HEK293 (cell line): ENCODE measurements around the gene KCNK6.

Source experiments
- CTCF ChIA-PET: fragments of 350-600 bp; formaldehyde crosslinking; extraction: SDS; loops from one replicate; lab custom pipeline; 2021; ENCODE audit warnings: antibody characterized with exemption; lab: Yijun Ruan, JAX
- POLR2A ChIA-PET: fragments of 300-600 bp; formaldehyde crosslinking; extraction: SDS; loops from one replicate; lab custom pipeline; 2020; ENCODE audit warnings: antibody characterized with exemption, inconsistent platforms; lab: Yijun Ruan, JAX
- H3K27ac ChIP-seq: fragments of 200-500 bp; sonication (Bioruptor generic); 2 replicates; pipeline ENCODE4 v1.5.1; 2014; ENCODE audit warnings: low read depth, low read length, control low read depth, inconsistent platforms; ENCODE audit errors: extremely low read depth
- H3K36me3 ChIP-seq, 2 experiments: fragments of 200-500 bp in 1 of 2; sonication (Bioruptor generic) in 1 of 2; 1 replicate in 1 of 2; 2 replicates in 1 of 2; pipeline ENCODE4 v1.5.1; 2014 to 2017; ENCODE audit warnings: inconsistent platforms in 2 of 2, low read length in 2 of 2; ENCODE audit not compliant: control insufficient read depth in 2 of 2, insufficient read depth in 1 of 2
- H3K4me1 ChIP-seq: fragments of 200-500 bp; sonication (Bioruptor generic); 2 replicates; pipeline ENCODE4 v1.5.1; 2014; ENCODE audit warnings: mild to moderate bottlenecking, low read length, inconsistent platforms; ENCODE audit not compliant: control insufficient read depth, insufficient read depth
- H3K4me3 ChIP-seq: 2 replicates; pipeline ENCODE4 v1.5.1; 2011; ENCODE audit warnings: low read depth, mild to moderate bottlenecking, control low read depth, low read length, moderate library complexity
- H3K9me3 ChIP-seq: fragments of 200-500 bp; sonication (Bioruptor generic); 2 replicates; pipeline ENCODE4 v1.5.1; 2014; ENCODE audit warnings: low read depth, low read length, inconsistent platforms; ENCODE audit not compliant: control insufficient read depth, insufficient read depth
- ATF2 ChIP-seq: fragments of 450-650 bp; formaldehyde crosslinking; IDR thresholded peaks from 2 replicates; pipeline ENCODE4 v1.5.1; 2016; ENCODE audit warnings: missing biosample characterization, missing genetic modification characterization, low read depth
- EGR2 ChIP-seq: fragments of 450-650 bp; formaldehyde crosslinking; IDR thresholded peaks from 2 replicates; pipeline ENCODE4 v1.5.1; 2016; ENCODE audit warnings: low read depth, missing biosample characterization, missing genetic modification characterization
- GLI4 ChIP-seq: fragments of 450-650 bp; formaldehyde crosslinking; IDR thresholded peaks from 2 replicates; pipeline ENCODE4 v1.5.1; 2016; ENCODE audit warnings: missing biosample characterization, missing genetic modification characterization
- HIC1 ChIP-seq: fragments of 450-650 bp; formaldehyde crosslinking; IDR thresholded peaks from 2 replicates; pipeline ENCODE4 v1.5.1; 2016; ENCODE audit warnings: missing biosample characterization, missing genetic modification characterization
- PRDM1 ChIP-seq: fragments of 450-650 bp; formaldehyde crosslinking; IDR thresholded peaks from 2 replicates; pipeline ENCODE4; 2016; ENCODE audit warnings: missing biosample characterization, missing genetic modification characterization
- ZNF121 ChIP-seq: fragments of 450-650 bp; formaldehyde crosslinking; IDR thresholded peaks from 2 replicates; pipeline ENCODE4 v1.5.1; 2016; ENCODE audit warnings: missing biosample characterization, missing genetic modification characterization
- ZNF174 ChIP-seq: fragments of 450-650 bp; formaldehyde crosslinking; IDR thresholded peaks from 2 replicates; pipeline ENCODE4 v1.5.0; 2017; ENCODE audit warnings: missing biosample characterization, mild to moderate bottlenecking, missing genetic modification characterization
- ZNF214 ChIP-seq: fragments of 450-650 bp; formaldehyde crosslinking; IDR thresholded peaks from 2 replicates; pipeline ENCODE4 v1.5.1; 2017; ENCODE audit warnings: missing biosample characterization, mild to moderate bottlenecking, missing genetic modification characterization, borderline replicate concordance
- ZNF26 ChIP-seq: fragments of 450-650 bp; formaldehyde crosslinking; IDR thresholded peaks from 2 replicates; pipeline ENCODE4 v1.5.1; 2016; ENCODE audit warnings: missing biosample characterization, missing genetic modification characterization
- ZNF302 ChIP-seq: fragments of 450-650 bp; formaldehyde crosslinking; IDR thresholded peaks from 2 replicates; pipeline ENCODE4 v1.5.1; 2016; ENCODE audit warnings: missing biosample characterization, missing genetic modification characterization, low read depth
- ZNF354C ChIP-seq: fragments of 450-650 bp; formaldehyde crosslinking; IDR thresholded peaks from 2 replicates; pipeline ENCODE4 v1.5.1; 2016; ENCODE audit warnings: missing biosample characterization, missing genetic modification characterization, low read depth, borderline replicate concordance
- ZNF362 ChIP-seq: fragments of 450-650 bp; formaldehyde crosslinking; IDR thresholded peaks from 2 replicates; pipeline ENCODE4 v1.5.1; 2016; ENCODE audit warnings: missing biosample characterization, missing genetic modification characterization
- ZNF426 ChIP-seq: fragments of 450-650 bp; formaldehyde crosslinking; IDR thresholded peaks from 2 replicates; pipeline ENCODE4 v1.5.1; 2017; ENCODE audit warnings: missing biosample characterization, missing genetic modification characterization, mild to moderate bottlenecking, inconsistent platforms, moderate library complexity
- ZNF449 ChIP-seq: fragments of 450-650 bp; formaldehyde crosslinking; IDR thresholded peaks from 2 replicates; pipeline ENCODE4 v1.5.1; 2017; ENCODE audit warnings: missing biosample characterization, mild to moderate bottlenecking, missing genetic modification characterization, moderate library complexity
- ZNF544 ChIP-seq: fragments of 450-650 bp; formaldehyde crosslinking; IDR thresholded peaks from 2 replicates; pipeline ENCODE4 v1.5.0; 2017; ENCODE audit warnings: missing biosample characterization, missing genetic modification characterization
- ZNF558 ChIP-seq: fragments of 450-650 bp; formaldehyde crosslinking; IDR thresholded peaks from 2 replicates; pipeline ENCODE4 v1.5.1; 2016; ENCODE audit warnings: missing biosample characterization, missing genetic modification characterization
- ZNF747 ChIP-seq: fragments of 450-650 bp; formaldehyde crosslinking; IDR thresholded peaks from 2 replicates; pipeline ENCODE4 v1.5.1; 2016; ENCODE audit warnings: missing biosample characterization, missing genetic modification characterization
- ZNF76 ChIP-seq: fragments of 450-650 bp; formaldehyde crosslinking; IDR thresholded peaks from 2 replicates; pipeline ENCODE4; 2016; ENCODE audit warnings: low read depth, missing biosample characterization, missing genetic modification characterization, borderline replicate concordance
- ZNF777 ChIP-seq: fragments of 450-650 bp; formaldehyde crosslinking; IDR thresholded peaks from 2 replicates; pipeline ENCODE4 v1.5.1; 2017; ENCODE audit warnings: missing biosample characterization, missing genetic modification characterization, borderline replicate concordance
- ZNF791 ChIP-seq: fragments of 450-650 bp; formaldehyde crosslinking; IDR thresholded peaks from 2 replicates; pipeline ENCODE4 v1.5.1; 2016; ENCODE audit warnings: missing biosample characterization, missing genetic modification characterization

KCNK6 gene

GRCh38 chr19:38333245-38333644 is 13.6 kb downstream of the KCNK6 start:
- TF ChIP-seq HIC1 (tag by site-specific recombination) (no peak), ZNF362 (tag by site-specific recombination) (peak; percentile 83; the same call in 1 of the 2 replicates)
- no peaks in the 10 kb centered on the region; a peak in 1 of 3 replicates for H3K36me3 ChIP-seq
- ChIA-PET POLR2A (interaction anchor here (1.3 kb wide), 1 partner anchor 55 kb away, joined by 7 read pairs; the partner anchor contains the start of gene GGN), CTCF (interaction anchor here (1.8 to 9.9 kb wide), 4 partner anchors 89 to 431 kb away, joined by 6 to 183 read pairs (median 56); no protein-coding TSS in a partner anchor)
- H3K27ac ChIP-seq, result no peak overlapping the region
- peaks cover 6% of the 10 kb centered on the region for H3K4me1 ChIP-seq
- no peaks in the 10 kb centered on the region for H3K9me3 ChIP-seq
- H3K4me3 ChIP-seq, result no peak overlapping the region

- POLR2A ChIA-PET, result interaction anchor here (0.6 to 5.5 kb wide), 8 partner anchors 23 to 111 kb away, joined by 3 to 83 read pairs (median 10); partner anchors contain the start of genes GGN, PSMD8 and SPRED3
- Histone ChIP-seq H3K4me3 (peak overlapping the region; percentile 66), H3K4me1 (peaks cover 14% of the 10 kb centered on the region), H3K27ac (peak overlapping the region; percentile 80), H3K36me3 (peaks cover 0 to 4% of the 10 kb centered on the region in 2 experiments; a peak in 1 of 3 replicates), H3K9me3 (no peaks in the 10 kb centered on the region)
- CTCF ChIA-PET, result interaction anchor here (0.6 to 9.9 kb wide), 44 partner anchors 10 to 608 kb away, joined by 3 to 183 read pairs (median 4); partner anchors contain the start of genes FAM98C, PSMD8 and SPINT2
- TF ChIP-seq ZNF174 (tag by site-specific recombination), result no peak
- no peak for TF ChIP-seq ZNF26 (tag by site-specific recombination)
- TF ChIP-seq PRDM1 (tag by site-specific recombination), result peak; percentile 100
- no peak for TF ChIP-seq ATF2 (tag by site-specific recombination)
- no peak for TF ChIP-seq ZNF302 (tag by site-specific recombination)
- TF ChIP-seq ZNF354C (tag by site-specific recombination), result no peak
- TF ChIP-seq HIC1 (tag by site-specific recombination), result peak; percentile 100
- no peak for TF ChIP-seq ZNF121 (tag by site-specific recombination)
- peak; percentile 91 for TF ChIP-seq ZNF791 (tag by site-specific recombination)
- TF ChIP-seq ZNF214 (tag by site-specific recombination), result no peak
- TF ChIP-seq ZNF449 (tag by site-specific recombination), result no peak
- TF ChIP-seq ZNF76, result peak; percentile 79
- no peak for TF ChIP-seq ZNF747 (tag by site-specific recombination)
- TF ChIP-seq ZNF426, result no peak
- no peak for TF ChIP-seq GLI4 (tag by site-specific recombination)
- no peak for TF ChIP-seq ZNF558 (tag by site-specific recombination)
- peak; percentile 99 for TF ChIP-seq ZNF777 (tag by site-specific recombination)
- TF ChIP-seq ZNF544 (tag by site-specific recombination), result no peak
- TF ChIP-seq EGR2, result peak; percentile 91
These were observed 16.4 kb downstream of the KCNK6 start for GRCh38 chr19:38335949-38336637.
